ENCODE measurements around the gene CDKAL1. TPM values are rescaled to one million over a fixed set of nuclear protein-coding genes. Genes with fewer than 3 reads are reported as not detected.

Gene CDKAL1
- total and polyA plus RNA-seq, 2 of the 8 experiments (the other 6 are each of a cell fraction or from before 2014, with no cell fraction given): 8.4 to 24.6 TPM

- no peak overlapping the region for H3K56ac ChIP-seq (replicated peaks; ENCODE audit: insufficient read length, low read depth, low read length)
- H2BK20ac ChIP-seq (ENCODE audit: low read length): no peak overlapping the region
- POLR2A ChIA-PET (ENCODE audit: partially characterized antibody): no interaction called here
- no peaks in the 10 kb centered on the region for H4K20me1 ChIP-seq (replicated peaks in 1 of 2; ENCODE audit: control insufficient read depth in 1 of 2, insufficient read depth in 2 of 2, low read length in 2 of 2)
- H3K18ac ChIP-seq (ENCODE audit: extremely low read depth, low read length): no peak overlapping the region
- no peak overlapping the region for H2BK12ac ChIP-seq (ENCODE audit: low read depth, low read length)
- H3K79me2 ChIP-seq (ENCODE audit: control insufficient read depth in 1 of 2, insufficient read depth in 2 of 2, low read length in 2 of 2): no peaks in the 10 kb centered on the region
- DNase-seq (ENCODE audit: low read depth in 1 of 2, low spot score in 2 of 2) (no peak), FAIRE-seq (no peak)
- no peak overlapping the region for H2BK15ac ChIP-seq (ENCODE audit: low read length)
- H3K23ac ChIP-seq (ENCODE audit: insufficient read length): no peak overlapping the region
- H2BK120ac ChIP-seq (replicated peaks; ENCODE audit: low read depth, low read length): no peak overlapping the region
- no peaks in the 10 kb centered on the region for H3K27me3 ChIP-seq (replicated peaks in 1 of 4; ENCODE audit: control insufficient read depth in 3 of 4, extremely low read depth in 1 of 4, insufficient read depth in 3 of 4, low read length in 3 of 4)
- no peak overlapping the region for H2AFZ ChIP-seq (ENCODE audit: low read length)
- 0 out of 7 replicates have a peak, but pooled peaks cover 0 to 2% (median 0%) of the 10 kb centered on the region in 4 experiments for H3K4me1 ChIP-seq (replicated peaks in 1 of 4; ENCODE audit: control insufficient read depth in 3 of 4, insufficient read depth in 4 of 4, low read length in 3 of 4)
- H4K91ac ChIP-seq (replicated peaks; ENCODE audit: insufficient read length, low read length): no peak overlapping the region
- H3K14ac ChIP-seq (ENCODE audit: insufficient read length): no peak overlapping the region
- no peaks in the 10 kb centered on the region for H3K23me2 ChIP-seq (ENCODE audit: low read depth, low read length)
- H3K9me3 ChIP-seq (ENCODE audit: insufficient read depth in 2 of 2, low read depth in 1 of 2, low read length in 1 of 2): no peaks in the 10 kb centered on the region
- no peak overlapping the region for H2BK5ac ChIP-seq (ENCODE audit: low read depth, low read length)
- H3K4me2 ChIP-seq (ENCODE audit: insufficient read depth in 1 of 2, low read depth in 2 of 2, low read length in 2 of 2): no peak overlapping the region
- no peaks in the 10 kb centered on the region for H3K36me3 ChIP-seq (ENCODE audit: control insufficient read depth in 2 of 4, insufficient read depth in 4 of 4, low read length in 3 of 4)
- no peak overlapping the region for H3K9ac ChIP-seq (replicated peaks in 1 of 4; ENCODE audit: extremely low read depth in 1 of 4, low read depth in 3 of 4, low read length in 3 of 4)
- H3K4me3 ChIP-seq (ENCODE audit: extremely low read depth in 1 of 4, insufficient read depth in 2 of 4, low read depth in 3 of 4, low read length in 4 of 4): no peak overlapping the region
- no peaks in the 10 kb centered on the region for H3K79me1 ChIP-seq (ENCODE audit: low read depth, low read length)
- H2AK5ac ChIP-seq (ENCODE audit: low read depth, low read length): no peak overlapping the region
- H3K27ac ChIP-seq (ENCODE audit: low read depth, low read length): no peak overlapping the region
- no peak overlapping the region for H4K5ac ChIP-seq (ENCODE audit: insufficient read length, low read depth, low read length)
- CTCF ChIA-PET (ENCODE audit: partially characterized antibody): interaction anchor here (0.6 kb wide), 1 partner anchor 221 kb away, joined by 4 read pairs; no protein-coding TSS in a partner anchor
- H4K8ac ChIP-seq (ENCODE audit: extremely low read depth, insufficient read depth, low read length): no peak overlapping the region
- no peak overlapping the region for H3K4ac ChIP-seq (replicated peaks; ENCODE audit: insufficient read length, low read depth, low read length)
- 75% methylated on average over 4 of the region's 4 CpGs; no CpG with 5 or more reads in 1 of the 2 experiments for WGBS, 2 experiments (ENCODE audit: extremely low coverage in 1 of 2, insufficient coverage in 1 of 2, insufficient read length in 1 of 2, insufficient replicate concordance in 2 of 2, low coverage in 1 of 2, low lambda C conversion rate in 2 of 2, missing lambda C conversion rate in 1 of 2)
- TF ChIP-seq GTF2F1 (IDR thresholded peaks at IDR 0.05; ENCODE audit: borderline replicate concordance, low read depth, low read length): no peak
- TF ChIP-seq RAD21 (IDR thresholded peaks at IDR 0.05 in 1 of 2, conservative IDR thresholded peaks at IDR 0.05 in 1 of 2; ENCODE audit: low read depth in 2 of 2, low read length in 2 of 2): no peak
- TF ChIP-seq PHF8 (conservative IDR thresholded peaks at IDR 0.05; ENCODE audit: low read depth, low read length): no peak
- no peak for TF ChIP-seq HDAC6 (IDR thresholded peaks at IDR 0.05; ENCODE audit: low read depth, low read length)
- TF ChIP-seq POLR2A (IDR thresholded peaks at IDR 0.05; ENCODE audit: control extremely low read depth in 1 of 2, low read depth in 2 of 2, low read length in 2 of 2): no peak
- no peak for TF ChIP-seq ASH2L (IDR thresholded peaks at IDR 0.05; ENCODE audit: low read length)
- no peak for TF ChIP-seq CBX8 (IDR thresholded peaks at IDR 0.05; ENCODE audit: borderline replicate concordance, low read depth, low read length)
- no peak for TF ChIP-seq SP2 (IDR thresholded peaks at IDR 0.05; ENCODE audit: low read length)
- TF ChIP-seq MAX (IDR thresholded peaks at IDR 0.05): no peak
- TF ChIP-seq EZH2 (IDR thresholded peaks at IDR 0.05; ENCODE audit: low read depth, low read length, severe bottlenecking): no peak
- TF ChIP-seq SP4 (IDR thresholded peaks at IDR 0.05; ENCODE audit: low read length): no peak
- no peak for TF ChIP-seq HDAC2 (IDR thresholded peaks at IDR 0.05; ENCODE audit: borderline replicate concordance in 1 of 2, low read depth in 2 of 2, low read length in 2 of 2)
- no peak for TF ChIP-seq TBP (IDR thresholded peaks at IDR 0.05; ENCODE audit: low read depth, low read length)
- TF ChIP-seq FOSL1 (IDR thresholded peaks at IDR 0.05; ENCODE audit: insufficient read depth, low read depth, low read length): no peak
Observed at GRCh38 chr6:20905377-20905776, 371.1 kb downstream of the CDKAL1 start.

All from H1 (cell line).